Panc1 (cell line): ENCODE data around the gene PLBD1. TPM values are rescaled to one million over a fixed set of nuclear protein-coding genes. Genes with fewer than 3 reads are reported as not detected.

Source experiments
- ATAC-seq: fragments of 200-7000 bp; cut with Tn5 transposase; 2 replicates; pipeline ENCODE4 v1.9.1; 2020; ENCODE audit warnings: mild to moderate bottlenecking, moderate library complexity
- BruUV-seq: library from RNA; stranded (reverse); fragments of 400-500 nt; replicated peaks from 2 replicates; lab custom pipeline; 2021; lab: Mats Ljungman, UMichigan
- CTCF ChIA-PET: fragments of 300-600 bp; sonication (Branson Sonifier 250); formaldehyde crosslinking; loops from one replicate; lab custom pipeline; 2022; ENCODE audit warnings: antibody characterized with exemption; lab: Charles Lee
- POLR2A ChIA-PET: fragments of 300-600 bp; sonication (Branson Sonifier 250); formaldehyde crosslinking; loops from one replicate; lab custom pipeline; 2022; ENCODE audit warnings: antibody characterized with exemption; lab: Charles Lee
- DNase-seq: peaks from one replicate; pipeline ENCODE4 v3.0.0-alpha.2; 2010; ENCODE audit warnings: low read depth, low spot score
- H3K27ac ChIP-seq: 2 replicates; pipeline ENCODE4 v1.5.1; 2011; ENCODE audit warnings: mild to moderate bottlenecking, low read length, inconsistent platforms
- H3K27me3 ChIP-seq: fragments of 200-500 bp; sonication (Bioruptor generic); 2 replicates; pipeline ENCODE4 v1.6.0; 2014; ENCODE audit warnings: low read length, inconsistent platforms; ENCODE audit not compliant: control insufficient read depth, insufficient read depth
- H3K36me3 ChIP-seq: fragments of 200-500 bp; sonication (Bioruptor generic); 2 replicates; pipeline ENCODE4 v1.5.1; 2014; ENCODE audit warnings: inconsistent platforms, mild to moderate bottlenecking, low read length, moderate library complexity; ENCODE audit not compliant: control insufficient read depth, insufficient read depth
- H3K4me1 ChIP-seq: 2 replicates; pipeline ENCODE4 v1.5.1; 2011; ENCODE audit warnings: inconsistent platforms, mild to moderate bottlenecking, low read length, moderate library complexity; ENCODE audit not compliant: control insufficient read depth, insufficient read depth
- H3K4me3 ChIP-seq, 2 experiments: 2 replicates each; pipeline ENCODE4 v1.5.1; 2011 to 2012; ENCODE audit warnings: low read depth in 2 of 2, low read length in 2 of 2, mild to moderate bottlenecking in 2 of 2, inconsistent platforms in 1 of 2, moderate library complexity in 1 of 2
- H3K9me3 ChIP-seq: fragments of 200-500 bp; sonication (Bioruptor generic); 2 replicates; pipeline ENCODE4 v1.5.1; 2014; ENCODE audit warnings: low read depth, mild to moderate bottlenecking, inconsistent platforms, low read length, moderate library complexity; ENCODE audit not compliant: control insufficient read depth, insufficient read depth
- CTCF ChIP-seq: fragments of 450-650 bp; IDR thresholded peaks from 2 replicates; pipeline ENCODE4 v1.5.1; 2017; ENCODE audit warnings: mild to moderate bottlenecking
- POLR2AphosphoS5 ChIP-seq: IDR thresholded peaks from 2 replicates; pipeline ENCODE4 v1.6.1; 2012; ENCODE audit warnings: mild to moderate bottlenecking, low read depth, low read length, moderate library complexity
- REST ChIP-seq, 2 experiments: IDR thresholded peaks; 2 replicates each; pipeline ENCODE4 v1.6.1; 2011 to 2012; ENCODE audit warnings: low read depth in 2 of 2, control low read depth in 1 of 2, low read length in 1 of 2, mild to moderate bottlenecking in 1 of 2, moderate library complexity in 1 of 2; ENCODE audit not compliant: insufficient read depth in 1 of 2
- SIN3A ChIP-seq: IDR thresholded peaks from 2 replicates; pipeline ENCODE4 v1.6.1; 2012; ENCODE audit warnings: low read depth, mild to moderate bottlenecking, low read length, moderate library complexity, borderline replicate concordance; ENCODE audit not compliant: insufficient read depth
- TCF7L2 ChIP-seq: IDR thresholded peaks from 2 replicates; pipeline ENCODE4 v1.6.1; 2011; ENCODE audit warnings: mild to moderate bottlenecking, low read depth, low read length, inconsistent platforms
- in situ Hi-C: cut with HindIII; loops from 2 replicates; pipeline ENCODE4 v1.10.0; 2016; ENCODE audit warnings: low sequenced_read_pairs, low pct_unique_long_range_greater_than_20kb
- intact Hi-C: fragments of 100-400 bp; cut with micrococcal nuclease; formaldehyde crosslinking; loops from one replicate; pipeline ENCODE4 v1.10.0; 2022; ENCODE audit not compliant: unreplicated experiment
- total RNA-seq: library from RNA; stranded (reverse); gene quantifications from one replicate; pipeline ENCODE4 v1.2.1, GENCODE V29; 2021; ENCODE audit not compliant: unreplicated experiment

The PLBD1 gene
- total RNA-seq, 1 experiment from 2014 or later: 37.8 TPM

- in situ Hi-C loops: no loop called here
- no peaks in the 10 kb centered on the region for H3K9me3 ChIP-seq
- H3K27me3 ChIP-seq: no peaks in the 10 kb centered on the region
- H3K4me1 ChIP-seq: no peaks in the 10 kb centered on the region
- POLR2A ChIA-PET: no interaction called here
- TF ChIP-seq CTCF (no peak), POLR2AphosphoS5 (no peak), TCF7L2 (no peak), REST (IDR thresholded peaks at IDR 0.05; ENCODE audit: insufficient read depth in 1 of 2, low read depth in 2 of 2, low read length in 1 of 2) (no peak), SIN3A (no peak)
- no peak overlapping the region for H3K4me3 ChIP-seq
- H3K27ac ChIP-seq: no peak overlapping the region
- CTCF ChIA-PET: no interaction called here
- no TSS peak for BruUV-seq
- DNase-seq: no peak
- no peaks in the 10 kb centered on the region for H3K36me3 ChIP-seq
- intact Hi-C loops: no loop called here
- no peak for ATAC-seq
Observed at GRCh38 chr12:14532152-14532551, 35.5 kb downstream of the PLBD1 start.

- in situ Hi-C loops (no loop called here), intact Hi-C loops (no loop called here)
- H3K36me3 ChIP-seq: no peaks in the 10 kb centered on the region
- BruUV-seq: no TSS peak
- ChIA-PET CTCF (no interaction called here), POLR2A (no interaction called here)
- no peaks in the 10 kb centered on the region for H3K4me1 ChIP-seq
- H3K27me3 ChIP-seq: no peaks in the 10 kb centered on the region
- H3K4me3 ChIP-seq: no peak overlapping the region
- no peak for TF ChIP-seq CTCF
- ATAC-seq: no peak
- no peak for DNase-seq
- H3K9me3 ChIP-seq: no peaks in the 10 kb centered on the region
- no peak overlapping the region for H3K27ac ChIP-seq
Observed at GRCh38 chr12:14525964-14526363, 41.7 kb downstream of the PLBD1 start.

- no peak for TF ChIP-seq TCF7L2
- no peak for TF ChIP-seq POLR2AphosphoS5
- no peak for TF ChIP-seq REST (IDR thresholded peaks at IDR 0.05; ENCODE audit: insufficient read depth in 1 of 2, low read depth in 2 of 2, low read length in 1 of 2)
- TF ChIP-seq SIN3A: no peak
- TF ChIP-seq CTCF: no peak
- intact Hi-C loops (no loop called here), in situ Hi-C loops (no loop called here)
- no peaks in the 10 kb centered on the region for H3K36me3 ChIP-seq
- no peak for DNase-seq
- no peaks in the 10 kb centered on the region for H3K27me3 ChIP-seq
- H3K4me1 ChIP-seq: no peaks in the 10 kb centered on the region
- H3K9me3 ChIP-seq: no peaks in the 10 kb centered on the region
- ChIA-PET POLR2A (no interaction called here), CTCF (no interaction called here)
- no peak for ATAC-seq
- BruUV-seq: no TSS peak
- no peak overlapping the region for H3K4me3 ChIP-seq
- H3K27ac ChIP-seq: no peak overlapping the region
Observed at GRCh38 chr12:14521822-14522221, 45.9 kb downstream of the PLBD1 start.
